ENCODE results near the gene BSX.

BSX gene

DNA sequence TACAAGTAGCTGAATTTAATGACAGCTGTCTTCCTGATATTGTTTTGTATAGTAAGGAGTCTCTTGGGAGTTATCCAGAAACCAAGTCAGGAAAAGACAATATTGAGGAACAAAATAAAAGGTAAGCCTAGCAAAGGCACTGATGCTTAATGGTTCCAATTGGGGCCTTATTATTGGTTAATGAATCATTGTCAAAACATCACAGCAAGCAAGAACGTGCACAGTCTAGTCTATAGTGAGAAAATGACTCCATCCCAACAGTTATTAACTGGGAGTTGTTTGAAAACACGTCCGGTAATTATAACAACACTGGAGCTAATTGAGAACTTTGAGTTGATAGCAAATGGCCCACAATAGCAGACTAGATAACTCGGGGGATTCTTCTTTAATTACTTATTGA is 17.7 kb downstream of the BSX start:
- H3K4me3 ChIP-seq (ENCODE audit: low read depth in 1 of 2, low read length in 2 of 2): no peak overlapping the region
- no peak overlapping the region for H3K9ac ChIP-seq (ENCODE audit: low read depth in 1 of 2, low read length in 2 of 2)
- no peaks in the 10 kb centered on the region for H3K9me3 ChIP-seq (ENCODE audit: control insufficient read depth in 1 of 2, low read length in 2 of 2)
- no peaks in the 10 kb centered on the region for H3K4me1 ChIP-seq (ENCODE audit: control insufficient read depth in 1 of 2, insufficient read depth in 2 of 2, low read length in 2 of 2)
- H3K27ac ChIP-seq (ENCODE audit: low read depth, low read length): no peak overlapping the region
- H3K36me3 ChIP-seq (ENCODE audit: control insufficient read depth in 1 of 2, insufficient read depth in 2 of 2, low read length in 2 of 2): no peaks in the 10 kb centered on the region
- no peaks in the 10 kb centered on the region for H3K27me3 ChIP-seq (ENCODE audit: control insufficient read depth in 1 of 2, insufficient read depth in 2 of 2, low read length in 2 of 2)

DNA sequence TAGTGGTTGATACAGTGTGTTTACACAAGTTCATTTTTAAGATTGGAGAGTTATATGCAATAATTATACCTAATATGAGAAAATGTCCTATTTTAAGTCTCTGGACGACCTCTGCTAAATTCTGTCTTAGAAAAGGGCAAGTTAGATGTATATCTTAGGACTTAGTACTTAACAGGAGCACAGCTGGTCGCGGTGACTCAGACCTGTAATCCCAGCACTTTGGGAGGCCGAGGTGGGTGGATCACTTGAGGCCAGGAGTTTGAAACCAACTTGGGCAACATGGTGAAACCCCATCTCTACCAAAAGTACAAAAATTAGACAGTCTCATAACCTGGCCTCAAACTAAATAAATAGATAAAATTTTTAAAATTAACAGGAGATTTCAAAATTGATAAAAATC is 27.2 kb downstream of the BSX start:
- Histone ChIP-seq H3K9me3 (ENCODE audit: control insufficient read depth in 1 of 2, low read length in 2 of 2) (no peaks in the 10 kb centered on the region), H3K27me3 (ENCODE audit: control insufficient read depth in 1 of 2, insufficient read depth in 2 of 2, low read length in 2 of 2) (no peaks in the 10 kb centered on the region), H3K27ac (ENCODE audit: low read depth, low read length) (no peak overlapping the region), H3K36me3 (ENCODE audit: control insufficient read depth in 1 of 2, insufficient read depth in 2 of 2, low read length in 2 of 2) (no peaks in the 10 kb centered on the region), H3K9ac (ENCODE audit: low read depth in 1 of 2, low read length in 2 of 2) (no peak overlapping the region), H3K4me3 (ENCODE audit: low read depth in 1 of 2, low read length in 2 of 2) (no peak overlapping the region), H3K4me1 (ENCODE audit: control insufficient read depth in 1 of 2, insufficient read depth in 2 of 2, low read length in 2 of 2) (no peaks in the 10 kb centered on the region)

DNA sequence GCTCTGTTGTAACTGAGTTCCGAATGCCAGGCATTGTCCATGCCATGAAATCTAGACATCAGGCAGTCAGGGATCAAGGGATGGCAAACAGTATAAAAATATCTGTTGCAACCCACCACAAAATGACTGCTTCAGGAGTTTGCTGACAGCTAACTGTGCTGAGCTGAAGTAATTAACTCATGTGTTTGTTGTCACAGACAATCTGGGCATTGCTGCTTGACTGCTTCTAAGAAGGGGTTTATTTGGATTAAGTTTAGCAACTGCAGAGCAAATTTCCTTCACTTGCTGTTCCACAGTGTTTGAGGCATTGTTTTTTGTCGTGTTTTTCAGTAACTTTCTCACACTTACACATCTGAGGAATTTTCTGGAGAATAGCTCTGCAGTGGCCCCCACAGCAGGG is 30.4 kb downstream of the BSX start:
- no peaks in the 10 kb centered on the region for H3K9me3 ChIP-seq (ENCODE audit: control insufficient read depth in 1 of 2, low read length in 2 of 2)
- no peaks in the 10 kb centered on the region for H3K27me3 ChIP-seq (ENCODE audit: control insufficient read depth in 1 of 2, insufficient read depth in 2 of 2, low read length in 2 of 2)
- H3K27ac ChIP-seq (ENCODE audit: low read depth, low read length): no peak overlapping the region
- no peak overlapping the region for H3K9ac ChIP-seq (ENCODE audit: low read depth in 1 of 2, low read length in 2 of 2)
- H3K36me3 ChIP-seq (ENCODE audit: control insufficient read depth in 1 of 2, insufficient read depth in 2 of 2, low read length in 2 of 2): no peaks in the 10 kb centered on the region
- no peak overlapping the region for H3K4me3 ChIP-seq (ENCODE audit: low read depth in 1 of 2, low read length in 2 of 2)
- no peaks in the 10 kb centered on the region for H3K4me1 ChIP-seq (ENCODE audit: control insufficient read depth in 1 of 2, insufficient read depth in 2 of 2, low read length in 2 of 2)

DNA sequence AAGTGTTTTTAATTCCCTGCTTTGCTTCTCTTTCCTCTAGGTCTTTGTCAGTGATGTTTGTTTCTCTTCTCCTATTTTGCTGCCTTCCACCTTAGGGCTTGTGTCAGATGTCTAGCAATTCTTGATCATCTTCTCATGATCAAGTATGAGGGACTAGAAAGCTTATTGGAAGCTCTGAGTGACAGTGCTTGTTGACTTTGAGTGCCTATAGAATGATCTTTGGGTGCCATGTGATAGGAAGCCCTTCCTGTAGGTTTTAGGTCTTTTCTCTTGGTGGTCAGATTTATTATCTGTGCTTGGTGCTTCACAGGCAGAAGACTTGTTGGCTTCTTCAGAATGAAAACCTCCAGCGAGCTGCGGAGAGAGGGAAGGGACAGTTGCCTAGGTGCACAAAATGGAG is 43.1 kb downstream of the BSX start:
- no peaks in the 10 kb centered on the region for H3K9me3 ChIP-seq (ENCODE audit: control insufficient read depth in 1 of 2, low read length in 2 of 2)
- H3K27ac ChIP-seq (ENCODE audit: low read depth, low read length): no peak overlapping the region
- H3K27me3 ChIP-seq (ENCODE audit: control insufficient read depth in 1 of 2, insufficient read depth in 2 of 2, low read length in 2 of 2): no peaks in the 10 kb centered on the region
- H3K4me3 ChIP-seq (ENCODE audit: low read depth in 1 of 2, low read length in 2 of 2): no peak overlapping the region
- H3K4me1 ChIP-seq (ENCODE audit: control insufficient read depth in 1 of 2, insufficient read depth in 2 of 2, low read length in 2 of 2): no peaks in the 10 kb centered on the region
- no peaks in the 10 kb centered on the region for H3K36me3 ChIP-seq (ENCODE audit: control insufficient read depth in 1 of 2, insufficient read depth in 2 of 2, low read length in 2 of 2)
- H3K9ac ChIP-seq (ENCODE audit: low read depth in 1 of 2, low read length in 2 of 2): no peak overlapping the region

DNA sequence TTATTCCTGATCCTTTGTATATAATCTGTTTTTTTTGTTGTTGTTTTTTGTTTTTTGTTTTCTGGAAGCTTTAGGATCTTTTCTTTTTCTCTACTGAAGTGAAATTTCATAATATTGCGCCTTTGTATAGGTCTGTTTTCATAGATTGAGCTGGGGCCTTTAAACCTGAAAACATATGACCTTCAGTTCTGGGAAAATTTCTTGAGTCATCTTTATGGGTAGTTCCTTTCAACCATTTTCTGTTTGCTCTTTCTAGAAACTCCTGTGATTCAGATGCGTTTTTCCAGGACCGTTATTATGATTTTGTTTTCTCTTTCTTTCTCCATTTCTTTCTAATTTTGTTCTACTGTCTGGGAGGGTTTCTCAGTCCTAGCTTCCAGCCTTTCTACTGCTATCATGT is 43.7 kb downstream of the BSX start:
- Histone ChIP-seq H3K27me3 (ENCODE audit: control insufficient read depth in 1 of 2, insufficient read depth in 2 of 2, low read length in 2 of 2) (no peaks in the 10 kb centered on the region), H3K9ac (ENCODE audit: low read depth in 1 of 2, low read length in 2 of 2) (no peak overlapping the region), H3K4me3 (ENCODE audit: low read depth in 1 of 2, low read length in 2 of 2) (no peak overlapping the region), H3K36me3 (ENCODE audit: control insufficient read depth in 1 of 2, insufficient read depth in 2 of 2, low read length in 2 of 2) (no peaks in the 10 kb centered on the region), H3K9me3 (ENCODE audit: control insufficient read depth in 1 of 2, low read length in 2 of 2) (no peaks in the 10 kb centered on the region), H3K27ac (ENCODE audit: low read depth, low read length) (no peak overlapping the region), H3K4me1 (ENCODE audit: control insufficient read depth in 1 of 2, insufficient read depth in 2 of 2, low read length in 2 of 2) (no peaks in the 10 kb centered on the region)

DNA sequence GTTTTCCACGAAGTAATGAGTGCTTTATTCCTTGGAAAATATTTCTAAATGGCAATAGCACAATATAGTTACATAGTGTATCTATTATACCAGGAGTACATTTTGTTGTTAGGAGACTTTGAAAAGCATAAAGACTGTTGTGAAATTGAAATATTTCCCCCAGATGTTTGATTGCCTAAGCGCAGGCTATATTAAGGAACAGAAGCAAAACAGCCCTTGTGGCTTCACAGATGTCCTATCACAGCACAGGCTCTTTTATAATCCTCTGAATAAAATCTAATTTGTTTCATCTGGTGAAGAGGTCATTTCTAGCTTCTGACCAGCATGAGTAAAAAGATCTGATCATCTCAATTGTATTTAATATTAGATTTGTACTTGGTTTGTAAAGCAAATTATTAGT is 48.2 kb downstream of the BSX start:
- Histone ChIP-seq H3K4me1 (ENCODE audit: control insufficient read depth in 1 of 2, insufficient read depth in 2 of 2, low read length in 2 of 2) (no peaks in the 10 kb centered on the region), H3K27me3 (ENCODE audit: control insufficient read depth in 1 of 2, insufficient read depth in 2 of 2, low read length in 2 of 2) (no peaks in the 10 kb centered on the region), H3K27ac (ENCODE audit: low read depth, low read length) (no peak overlapping the region), H3K9me3 (ENCODE audit: control insufficient read depth in 1 of 2, low read length in 2 of 2) (no peaks in the 10 kb centered on the region), H3K4me3 (ENCODE audit: low read depth in 1 of 2, low read length in 2 of 2) (no peak overlapping the region), H3K9ac (ENCODE audit: low read depth in 1 of 2, low read length in 2 of 2) (no peak overlapping the region), H3K36me3 (ENCODE audit: control insufficient read depth in 1 of 2, insufficient read depth in 2 of 2, low read length in 2 of 2) (no peaks in the 10 kb centered on the region)

DNA sequence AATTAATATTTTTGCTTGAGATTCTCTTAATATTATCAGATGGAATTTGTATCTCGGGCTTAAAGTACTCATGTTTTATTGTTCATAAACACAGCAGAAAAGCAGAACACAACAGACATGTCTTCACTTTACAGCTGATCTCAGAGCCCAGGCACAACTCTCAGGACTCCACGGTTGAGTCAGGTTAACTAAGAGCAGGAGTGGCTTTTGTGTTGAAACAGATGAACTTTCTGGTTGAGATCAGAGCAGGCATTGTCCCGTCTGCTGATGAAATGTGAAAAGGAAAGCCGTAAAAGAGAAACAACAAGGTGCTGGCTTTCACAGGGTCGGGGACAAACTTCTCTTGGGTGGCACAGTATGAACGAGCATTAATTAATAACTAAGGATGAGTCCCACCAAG is 50.1 kb downstream of the BSX start:
- no peaks in the 10 kb centered on the region for H3K9me3 ChIP-seq (ENCODE audit: control insufficient read depth in 1 of 2, low read length in 2 of 2)
- H3K36me3 ChIP-seq (ENCODE audit: control insufficient read depth in 1 of 2, insufficient read depth in 2 of 2, low read length in 2 of 2): no peaks in the 10 kb centered on the region
- H3K4me1 ChIP-seq (ENCODE audit: control insufficient read depth in 1 of 2, insufficient read depth in 2 of 2, low read length in 2 of 2): no peaks in the 10 kb centered on the region
- H3K27me3 ChIP-seq (ENCODE audit: control insufficient read depth in 1 of 2, insufficient read depth in 2 of 2, low read length in 2 of 2): no peaks in the 10 kb centered on the region
- no peak overlapping the region for H3K4me3 ChIP-seq (ENCODE audit: low read depth in 1 of 2, low read length in 2 of 2)
- H3K9ac ChIP-seq (ENCODE audit: low read depth in 1 of 2, low read length in 2 of 2): no peak overlapping the region
- H3K27ac ChIP-seq (ENCODE audit: low read depth, low read length): no peak overlapping the region
